ENCODE measurements around the gene GPR176.

Gene GPR176

GRCh38 chr15:39957481-39957880, 37.4 kb upstream of the GPR176 start:
- H3K9me3 ChIP-seq (ENCODE audit: control insufficient read depth, insufficient read depth, low read depth, low read length) = no peaks in the 10 kb centered on the region
- H3K4me1 ChIP-seq (ENCODE audit: control insufficient read depth, insufficient read depth, low read length) = no peaks in the 10 kb centered on the region
- TF ChIP-seq ZNF175 (tag by site-specific recombination; IDR thresholded peaks at IDR 0.05) (no peak), ZNF571 (tag by site-specific recombination; IDR thresholded peaks at IDR 0.05) (no peak), ZNF600 (tag by site-specific recombination; IDR thresholded peaks at IDR 0.05) (no peak), WT1 (tag by site-specific recombination; IDR thresholded peaks at IDR 0.05) (no peak), GLI4 (tag by site-specific recombination; IDR thresholded peaks at IDR 0.05) (no peak), ZNF146 (tag by site-specific recombination; IDR thresholded peaks at IDR 0.05) (no peak), PRDM4 (tag by site-specific recombination; IDR thresholded peaks at IDR 0.05) (no peak), KLF10 (tag by site-specific recombination; IDR thresholded peaks at IDR 0.05) (no peak), PRDM2 (tag by site-specific recombination; IDR thresholded peaks at IDR 0.05; ENCODE audit: borderline replicate concordance) (no peak), AEBP2 (tag by site-specific recombination; IDR thresholded peaks at IDR 0.05; ENCODE audit: borderline replicate concordance) (no peak), ZNF747 (tag by site-specific recombination; IDR thresholded peaks at IDR 0.05) (no peak), ZNF513 (tag by site-specific recombination; IDR thresholded peaks at IDR 0.05) (no peak), ZNF549 (tag by site-specific recombination; IDR thresholded peaks at IDR 0.05) (no peak), ZNF791 (tag by site-specific recombination; IDR thresholded peaks at IDR 0.05) (no peak), OSR2 (tag by site-specific recombination; IDR thresholded peaks at IDR 0.05) (no peak), ZBTB11 (tag by site-specific recombination; conservative IDR thresholded peaks at IDR 0.05; ENCODE audit: low read depth) (no peak), ZBTB20 (tag by site-specific recombination; IDR thresholded peaks at IDR 0.05) (no peak), TCF7L2 (IDR thresholded peaks at IDR 0.05; ENCODE audit: borderline replicate concordance, low read depth, low read length) (no peak), ZNF157 (tag by site-specific recombination; IDR thresholded peaks at IDR 0.05) (no peak)
- no peak overlapping the region for H3K4me3 ChIP-seq (ENCODE audit: low read depth, low read length)
- ChIA-PET POLR2A (no interaction called here), CTCF (no interaction called here)
- peaks cover 26 to 87% of the 10 kb centered on the region in 2 experiments for H3K36me3 ChIP-seq (ENCODE audit: control insufficient read depth in 2 of 2, insufficient read depth in 1 of 2, low read length in 2 of 2)
- no peak overlapping the region for H3K27ac ChIP-seq (ENCODE audit: extremely low read depth, low read depth, low read length)
